RWPE2 (cell line): ENCODE data around the gene FABP6.

ENCODE experiments used
- ATAC-seq: fragments of 200-7000 bp; cut with Tn5 transposase; 3 replicates; pipeline ENCODE4 v1.9.1; 2021; ENCODE audit warnings: low read depth
- DNase-seq: peaks from one replicate; pipeline ENCODE4 v3.0.0-alpha.2; 2020; ENCODE audit warnings: low spot score
- H3K27ac ChIP-seq: fragments of 450-650 bp; 2 replicates; pipeline ENCODE4 v1.5.1; 2017; ENCODE audit warnings: mild to moderate bottlenecking; ENCODE audit not compliant: poor library complexity, severe bottlenecking
- H3K27me3 ChIP-seq: fragments of 250-450 bp; sonication (Bioruptor Pico); 2 replicates; pipeline ENCODE4 v1.5.1; 2021; ENCODE audit warnings: mild to moderate bottlenecking, moderate library complexity; ENCODE audit not compliant: insufficient read depth, poor library complexity, severe bottlenecking
- H3K36me3 ChIP-seq: fragments of 250-450 bp; sonication (Bioruptor Pico); 2 replicates; pipeline ENCODE4 v1.5.1; 2020; ENCODE audit warnings: low read depth, mild to moderate bottlenecking, moderate library complexity
- H3K4me1 ChIP-seq: fragments of 250-450 bp; sonication (Bioruptor Pico); 2 replicates; pipeline ENCODE4 v1.5.1; 2021; ENCODE audit warnings: mild to moderate bottlenecking, moderate library complexity; ENCODE audit not compliant: insufficient read depth, poor library complexity, severe bottlenecking
- H3K4me3 ChIP-seq: fragments of 250-450 bp; sonication (Bioruptor Pico); 2 replicates; pipeline ENCODE4 v1.5.1; 2021; ENCODE audit warnings: mild to moderate bottlenecking, moderate library complexity; ENCODE audit not compliant: severe bottlenecking
- H3K9me3 ChIP-seq: fragments of 250-450 bp; sonication (Bioruptor Pico); 2 replicates; pipeline ENCODE4 v1.5.1; 2021; ENCODE audit warnings: mild to moderate bottlenecking, moderate library complexity; ENCODE audit not compliant: severe bottlenecking
- CTCF ChIP-seq: fragments of 450-650 bp; IDR thresholded peaks from one replicate; pipeline ENCODE4 v1.5.1; 2017; ENCODE audit warnings: mild to moderate bottlenecking, moderate library complexity; ENCODE audit not compliant: poor library complexity, severe bottlenecking

The FABP6 gene

GRCh38 chr5:160185626-160186360, 43.5 kb upstream of the FABP6 start:
- ATAC-seq (no peak), DNase-seq (no peak)
- Histone ChIP-seq H3K4me3 (no peak overlapping the region), H3K27me3 (no peaks in the 10 kb centered on the region), H3K4me1 (peaks cover 4% of the 10 kb centered on the region), H3K9me3 (peaks cover 7% of the 10 kb centered on the region), H3K36me3 (no peaks in the 10 kb centered on the region), H3K27ac (no peak overlapping the region)
- no peak for TF ChIP-seq CTCF

GRCh38 chr5:160186480-160186879, 42.8 kb upstream of the FABP6 start:
- H3K4me1 ChIP-seq: peaks cover 4% of the 10 kb centered on the region
- H3K27ac ChIP-seq: no peak overlapping the region
- H3K36me3 ChIP-seq: no peaks in the 10 kb centered on the region
- no peak for ATAC-seq
- H3K4me3 ChIP-seq: no peak overlapping the region
- TF ChIP-seq CTCF: no peak
- no peak for DNase-seq
- H3K27me3 ChIP-seq: no peaks in the 10 kb centered on the region
- H3K9me3 ChIP-seq: peaks cover 7% of the 10 kb centered on the region

GRCh38 chr5:160187091-160187490, 42.2 kb upstream of the FABP6 start:
- H3K36me3 ChIP-seq: no peaks in the 10 kb centered on the region
- no peaks in the 10 kb centered on the region for H3K27me3 ChIP-seq
- peaks cover 7% of the 10 kb centered on the region for H3K9me3 ChIP-seq
- no peak for ATAC-seq
- no peak for DNase-seq
- no peak for TF ChIP-seq CTCF
- peaks cover 4% of the 10 kb centered on the region for H3K4me1 ChIP-seq
- H3K27ac ChIP-seq: no peak overlapping the region
- no peak overlapping the region for H3K4me3 ChIP-seq

GRCh38 chr5:160188141-160189015, 40.9 kb upstream of the FABP6 start:
- H3K27ac ChIP-seq: peak overlapping the region; percentile 30
- DNase-seq: no peak
- peak; percentile 69 for ATAC-seq

More at GRCh38 chr5:160188141-160189015, 40.9 kb upstream of the FABP6 start:
- peaks cover 4% of the 10 kb centered on the region for H3K4me1 ChIP-seq
- peak overlapping the region; percentile 20 for H3K4me3 ChIP-seq
- peak; percentile 29 for TF ChIP-seq CTCF
- H3K36me3 ChIP-seq: no peaks in the 10 kb centered on the region
- H3K27me3 ChIP-seq: no peaks in the 10 kb centered on the region
- peaks cover 7% of the 10 kb centered on the region for H3K9me3 ChIP-seq
